Heart left ventricle (tissue), 13 donors: Measurements from ENCODE around the gene CPNE4.

ENCODE experiments used
- POLR2A ChIP-seq, 2 donors: fragments of 450-650 bp; IDR thresholded peaks; one replicate each; pipeline ENCODE4 v1.6.1; 2017; ENCODE audit warnings: antibody characterized with exemption in 2 of 2, mild to moderate bottlenecking in 2 of 2, moderate library complexity in 2 of 2
- TF ChIP-seq, protein P1 (sequence below), 12 donors: fragments of 200-600 bp; sonication (generic) in 4 of 12; IDR thresholded peaks; one replicate each; pipeline versions ENCODE4 v1.5.0 to v1.8.0; 2018 to 2022; ENCODE audit warnings: antibody characterized with exemption in 12 of 12, mild to moderate bottlenecking in 5 of 12
- donor health status: ischemic (EF 13 %, LVEDD 7.1; RV severe dilation, severe dysfunction).
- donor health status: DM: no; HTN: yes; CAD: no.
- donor health status: DM: no; HTN: no; CAD: no.
- donor health status: ischemic (EF 25% LVEDD 6.9; RV normal size, moderate dysfunction).
- donor health status: ischemic (EF 25% LVEDD 5.7; RV mildly dilated, moderate dysfunction).
- donor health status: ischemic (EF 35%, LVEDD 5.7; RV mildly dilated, moderate dysfunction).
- donor health status: nonischemic (EF 11% LVEDD 7.7; RV severe dilation, severe dysfunction).
- donor health status: DM: yes; HTN: yes; CAD: no.
- donor health status: PGD.
- donor health status: ischemic (EF 29% LVEDD 5.4; RV normal size, mild dysfunction).
- donor health status: nonischemic (EF 23%, LVEDD 6.1; RV moderate dilation, normal function).

DNA sequence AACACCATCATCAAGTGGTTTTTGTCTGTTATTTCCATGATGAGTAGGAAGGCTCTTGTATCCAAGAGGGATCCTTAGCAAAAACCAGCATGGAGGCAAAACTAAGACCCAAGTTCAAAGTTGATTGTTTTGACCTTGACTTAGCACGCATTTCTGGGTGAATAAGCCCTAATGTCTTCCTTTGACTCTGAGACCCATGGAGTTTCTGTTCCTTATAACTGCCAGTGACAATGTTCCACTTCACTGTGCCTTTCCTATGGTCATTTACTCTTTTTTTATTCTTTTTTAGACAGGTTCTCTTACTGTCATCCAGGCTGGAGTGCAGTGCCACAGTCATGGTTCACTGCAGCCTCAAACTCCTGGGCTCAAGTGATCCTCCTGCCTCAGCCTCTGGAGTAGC, 413.8 kb downstream of the CPNE4 start:
- TF ChIP-seq, protein P1, sequence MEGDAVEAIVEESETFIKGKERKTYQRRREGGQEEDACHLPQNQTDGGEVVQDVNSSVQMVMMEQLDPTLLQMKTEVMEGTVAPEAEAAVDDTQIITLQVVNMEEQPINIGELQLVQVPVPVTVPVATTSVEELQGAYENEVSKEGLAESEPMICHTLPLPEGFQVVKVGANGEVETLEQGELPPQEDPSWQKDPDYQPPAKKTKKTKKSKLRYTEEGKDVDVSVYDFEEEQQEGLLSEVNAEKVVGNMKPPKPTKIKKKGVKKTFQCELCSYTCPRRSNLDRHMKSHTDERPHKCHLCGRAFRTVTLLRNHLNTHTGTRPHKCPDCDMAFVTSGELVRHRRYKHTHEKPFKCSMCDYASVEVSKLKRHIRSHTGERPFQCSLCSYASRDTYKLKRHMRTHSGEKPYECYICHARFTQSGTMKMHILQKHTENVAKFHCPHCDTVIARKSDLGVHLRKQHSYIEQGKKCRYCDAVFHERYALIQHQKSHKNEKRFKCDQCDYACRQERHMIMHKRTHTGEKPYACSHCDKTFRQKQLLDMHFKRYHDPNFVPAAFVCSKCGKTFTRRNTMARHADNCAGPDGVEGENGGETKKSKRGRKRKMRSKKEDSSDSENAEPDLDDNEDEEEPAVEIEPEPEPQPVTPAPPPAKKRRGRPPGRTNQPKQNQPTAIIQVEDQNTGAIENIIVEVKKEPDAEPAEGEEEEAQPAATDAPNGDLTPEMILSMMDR (IDR thresholded peaks at IDR 0.05) = no peak
- no peak for TF ChIP-seq POLR2A (IDR thresholded peaks at IDR 0.05)
